ENCODE data around the gene LRMDA. TPM values are rescaled to one million over a fixed set of nuclear protein-coding genes. Genes with fewer than 3 reads are reported as not detected.

LRMDA gene
- total RNA-seq, 4 donors from 2014 or later: 1.5 to 15.7 (median 4.6) TPM

- Histone ChIP-seq H3K4me1 (no peaks in the 10 kb centered on the region), H3K36me3 (no peaks in the 10 kb centered on the region), H3K27ac (no peak overlapping the region), H3K4me3 (no peak overlapping the region), H3K27me3 (no peaks in the 10 kb centered on the region), H3K9me3 (no peaks in the 10 kb centered on the region)
- no peak for DNase-seq
- intact Hi-C loops (cut with DNase I; ENCODE audit: low total_unique reads): no loop called here
- no peak for TF ChIP-seq POLR2A (IDR thresholded peaks at IDR 0.05)
- no peak for TF ChIP-seq CTCF (IDR thresholded peaks at IDR 0.05)
Measured at GRCh38 chr10:75870039-75870645, 438.7 kb downstream of the LRMDA start.

- DNase-seq: no peak
- H3K4me1 ChIP-seq: no peaks in the 10 kb centered on the region
- no peaks in the 10 kb centered on the region for H3K36me3 ChIP-seq
- no peak overlapping the region for H3K4me3 ChIP-seq
- TF ChIP-seq CTCF (IDR thresholded peaks at IDR 0.05) (no peak), POLR2A (IDR thresholded peaks at IDR 0.05) (no peak)
- H3K27ac ChIP-seq: no peak overlapping the region
- H3K9me3 ChIP-seq: no peaks in the 10 kb centered on the region
- intact Hi-C loops (cut with DNase I; ENCODE audit: low total_unique reads): no loop called here
- no peaks in the 10 kb centered on the region for H3K27me3 ChIP-seq
Measured at GRCh38 chr10:75875740-75876139, 444.3 kb downstream of the LRMDA start.

GRCh38 chr10:75876710-75877109, 445.3 kb downstream of the LRMDA start:
- no peaks in the 10 kb centered on the region for H3K9me3 ChIP-seq
- no peaks in the 10 kb centered on the region for H3K27me3 ChIP-seq
- no peaks in the 10 kb centered on the region for H3K36me3 ChIP-seq
- no peak overlapping the region for H3K4me3 ChIP-seq
- no peak for TF ChIP-seq CTCF (IDR thresholded peaks at IDR 0.05)
- no peak for TF ChIP-seq POLR2A (IDR thresholded peaks at IDR 0.05)
- H3K27ac ChIP-seq: no peak overlapping the region
- intact Hi-C loops (cut with DNase I; ENCODE audit: low total_unique reads): no loop called here
- no peak for DNase-seq
- H3K4me1 ChIP-seq: no peaks in the 10 kb centered on the region

- H3K27me3 ChIP-seq: no peaks in the 10 kb centered on the region
- H3K27ac ChIP-seq: no peak overlapping the region
- no peaks in the 10 kb centered on the region for H3K4me1 ChIP-seq
- intact Hi-C loops (cut with DNase I; ENCODE audit: low total_unique reads): no loop called here
- no peak for DNase-seq
- H3K9me3 ChIP-seq: no peaks in the 10 kb centered on the region
- no peak overlapping the region for H3K4me3 ChIP-seq
- no peaks in the 10 kb centered on the region for H3K36me3 ChIP-seq
- TF ChIP-seq POLR2A (IDR thresholded peaks at IDR 0.05) (no peak), CTCF (IDR thresholded peaks at IDR 0.05) (no peak)
Measured at GRCh38 chr10:75877877-75878276, 446.5 kb downstream of the LRMDA start.

- H3K9me3 ChIP-seq: no peaks in the 10 kb centered on the region
- intact Hi-C loops (cut with DNase I; ENCODE audit: low total_unique reads): no loop called here
- no peaks in the 10 kb centered on the region for H3K4me1 ChIP-seq
- H3K4me3 ChIP-seq: no peak overlapping the region
- H3K36me3 ChIP-seq: no peaks in the 10 kb centered on the region
- H3K27me3 ChIP-seq: no peaks in the 10 kb centered on the region
- H3K27ac ChIP-seq: no peak overlapping the region
- TF ChIP-seq CTCF (IDR thresholded peaks at IDR 0.05): no peak
- no peak for TF ChIP-seq POLR2A (IDR thresholded peaks at IDR 0.05)
- DNase-seq: no peak
Measured at GRCh38 chr10:75878586-75878985, 447.2 kb downstream of the LRMDA start.
